GM19324 (cell line): ENCODE results near the gene EIF3K.

ENCODE experiments used
- ATAC-seq: cut with Tn5 transposase; IDR thresholded peaks from one replicate; pipeline ENCODE4 v1.9.1; 2021; ENCODE audit warnings: mild to moderate bottlenecking, moderate library complexity; ENCODE audit not compliant: unreplicated experiment, low FRiP score

The EIF3K gene

GRCh38 chr19:38648769-38649304, 29.8 kb downstream of the EIF3K start:
- ATAC-seq: no peak

- no peak for ATAC-seq
Measured at GRCh38 chr19:38649305-38650171, 30.6 kb downstream of the EIF3K start.

GRCh38 chr19:38650172-38650775, 31.3 kb downstream of the EIF3K start:
- ATAC-seq: no peak

- ATAC-seq: no peak
Measured at GRCh38 chr19:38650911-38651584, 32.1 kb downstream of the EIF3K start.

GRCh38 chr19:38653028-38653571, 34.1 kb downstream of the EIF3K start:
- ATAC-seq: no peak

GRCh38 chr19:38654628-38655055, 35.7 kb downstream of the EIF3K start:
- no peak for ATAC-seq

- ATAC-seq: no peak
Measured at GRCh38 chr19:38655148-38655824, 36.3 kb downstream of the EIF3K start.

DNA sequence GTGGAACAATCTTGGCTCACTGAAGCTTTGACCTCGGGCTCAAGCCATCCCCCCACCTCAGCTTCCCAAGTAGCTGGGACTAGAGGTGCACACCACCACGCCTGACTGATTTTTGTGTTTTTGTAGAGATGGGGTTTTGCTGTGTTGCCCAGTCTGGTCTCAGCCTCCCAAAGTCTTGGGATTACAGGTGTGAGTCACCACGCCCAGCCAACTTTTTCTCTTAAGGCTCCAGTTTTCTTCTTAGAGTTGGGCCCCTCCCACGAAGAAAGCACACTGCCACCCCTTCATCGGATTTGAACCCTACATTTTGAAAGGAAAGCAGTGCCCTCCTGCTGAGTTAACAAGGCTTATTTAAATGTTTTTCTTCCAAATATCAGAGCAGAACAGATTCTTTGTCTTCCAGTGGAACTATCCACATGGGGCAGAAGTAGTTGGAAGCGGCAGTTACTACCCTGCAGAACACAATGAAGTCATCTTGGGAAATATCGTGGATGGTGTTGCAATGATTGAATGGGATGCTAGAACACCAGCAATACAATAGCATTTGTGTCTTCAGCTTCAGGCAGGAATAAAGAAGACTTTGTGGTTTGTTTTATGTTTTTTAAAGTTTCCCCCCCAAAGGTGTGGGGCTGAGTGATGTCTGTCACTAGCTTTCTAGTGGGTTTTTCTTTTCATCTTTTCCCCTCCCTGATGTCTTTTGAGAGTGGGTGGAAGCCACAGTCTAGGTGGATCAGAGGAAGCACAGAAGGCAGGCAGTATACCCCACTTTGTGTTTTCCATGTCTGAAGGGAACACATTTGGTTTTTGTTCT, 37.4 kb downstream of the EIF3K start:
- no peak for ATAC-seq

- no peak for ATAC-seq
Measured at GRCh38 chr19:38657633-38658222, 38.7 kb downstream of the EIF3K start.

DNA sequence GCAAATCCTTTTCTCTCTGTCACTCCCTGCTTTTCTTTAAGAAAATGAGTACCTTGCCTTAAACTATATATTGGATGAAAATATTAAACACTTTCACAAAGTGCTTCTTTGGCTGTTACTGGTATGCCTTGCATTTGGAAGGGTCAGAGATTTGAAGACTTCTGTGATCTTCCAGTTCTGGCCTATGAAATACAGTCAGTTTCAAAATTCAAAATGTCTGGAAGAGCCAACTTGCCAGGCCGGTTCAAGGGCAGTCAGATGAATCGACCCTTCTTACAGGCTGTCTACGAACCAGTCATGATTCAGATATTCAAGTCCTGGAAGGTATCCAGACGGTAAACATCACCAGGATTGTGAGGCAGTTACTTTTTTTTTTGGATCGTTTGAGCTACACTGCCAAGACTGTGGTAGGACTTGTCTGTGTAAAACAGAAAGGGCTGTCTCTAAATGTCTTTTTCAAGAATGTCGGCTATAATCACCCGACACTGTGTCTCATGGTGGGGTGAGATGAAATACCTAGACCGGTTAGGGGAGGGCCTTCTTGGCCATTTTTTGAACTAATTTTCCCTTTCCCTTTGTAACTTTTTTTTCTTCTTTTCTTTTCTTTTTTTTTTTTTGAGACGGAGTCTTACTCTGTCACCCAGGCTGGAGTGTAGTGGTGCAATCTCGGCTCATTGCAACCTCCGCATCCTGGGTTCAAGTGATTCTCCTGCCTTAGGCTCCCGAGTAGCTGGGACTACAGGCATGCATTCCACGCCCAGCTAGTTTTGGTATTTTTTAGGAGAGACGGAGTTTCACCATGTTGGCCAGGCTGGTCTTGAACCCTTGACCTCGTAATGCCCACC, 39.7 kb downstream of the EIF3K start:
- ATAC-seq: no peak

GRCh38 chr19:38660724-38661123, 41.7 kb downstream of the EIF3K start:
- ATAC-seq: no peak

DNA sequence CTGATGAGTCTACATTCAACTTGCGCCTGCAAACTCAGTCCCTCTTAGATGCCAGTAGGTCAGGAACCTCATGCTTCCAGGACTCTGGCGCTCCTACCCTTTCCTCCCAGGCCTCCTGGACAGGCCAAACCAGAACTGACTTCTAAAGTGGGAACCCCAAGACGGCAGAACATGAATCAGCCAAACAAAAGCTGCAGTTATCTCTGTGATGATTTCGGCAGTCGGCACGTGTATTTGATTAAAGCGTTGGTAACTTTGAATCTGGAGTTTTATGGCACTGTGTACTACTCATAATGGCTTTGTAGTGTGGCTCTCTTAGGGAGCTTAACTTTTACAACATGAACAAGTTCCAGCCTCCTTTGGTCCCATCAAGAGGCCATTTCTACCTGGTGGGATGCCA, 42.1 kb downstream of the EIF3K start:
- no peak for ATAC-seq

- ATAC-seq: no peak
Measured at GRCh38 chr19:38661996-38662395, 43.0 kb downstream of the EIF3K start.

GRCh38 chr19:38662537-38663155, 43.7 kb downstream of the EIF3K start:
- no peak for ATAC-seq

GRCh38 chr19:38663156-38663651, 44.2 kb downstream of the EIF3K start:
- no peak for ATAC-seq

DNA sequence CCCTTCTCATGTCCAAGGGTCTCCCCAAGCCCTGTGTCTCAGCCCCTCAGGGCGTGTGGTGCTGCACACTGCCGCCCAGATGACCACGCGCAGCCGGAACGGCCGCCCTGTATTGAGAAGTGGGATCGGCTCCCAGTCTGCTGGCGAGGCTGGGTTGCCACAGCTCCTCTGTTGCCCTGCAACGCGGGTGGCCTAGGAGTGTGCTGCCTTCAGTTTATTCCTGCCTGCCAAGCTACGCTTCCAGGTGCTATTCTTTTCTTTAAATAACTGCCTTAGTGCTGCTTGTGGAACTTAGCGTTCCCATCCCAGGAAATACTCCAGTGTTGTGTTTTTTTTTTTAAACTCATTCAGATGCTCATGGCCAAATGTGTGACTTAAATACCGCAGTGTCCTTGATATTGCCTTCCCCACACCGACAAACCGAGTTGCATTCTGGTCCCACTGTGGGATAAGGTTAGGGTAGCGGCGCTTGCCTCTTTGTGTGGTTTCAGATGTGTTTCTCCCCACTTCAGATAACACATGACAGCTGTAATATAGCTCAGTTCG, 45.0 kb downstream of the EIF3K start:
- ATAC-seq: no peak

- ATAC-seq: no peak
Measured at GRCh38 chr19:38664503-38665211, 45.7 kb downstream of the EIF3K start.
